Calu3 (cell line): ENCODE measurements around the gene RERG. TPM values are rescaled to one million over a fixed set of nuclear protein-coding genes. Genes with fewer than 3 reads are reported as not detected.

ENCODE experiments used
- BruUV-seq: library from RNA; stranded (reverse); fragments of 400-500 nt; replicated peaks from 2 replicates; lab custom pipeline; 2021; lab: Mats Ljungman, UMichigan
- CTCF ChIA-PET: fragments of 300-600 bp; sonication (Branson Sonifier 250); formaldehyde crosslinking; loops from one replicate; lab custom pipeline; 2022; ENCODE audit warnings: antibody characterized with exemption; lab: Charles Lee
- DNase-seq: peaks from one replicate; pipeline ENCODE4 v3.0.0; 2022
- H3K27ac Mint-ChIP-seq: one replicate; pipeline ENCODE4 v1.8.0; 2022; ENCODE audit warnings: mixed read lengths; ENCODE audit not compliant: unreplicated experiment
- H3K27me3 Mint-ChIP-seq: one replicate; pipeline ENCODE4 v1.8.0; 2022; ENCODE audit warnings: mixed read lengths; ENCODE audit not compliant: unreplicated experiment
- H3K36me3 Mint-ChIP-seq: one replicate; pipeline ENCODE4 v1.8.0; 2022; ENCODE audit warnings: mild to moderate bottlenecking, moderate library complexity, mixed read lengths; ENCODE audit not compliant: insufficient read depth, unreplicated experiment
- H3K4me1 Mint-ChIP-seq: one replicate; pipeline ENCODE4 v1.8.0; 2022; ENCODE audit warnings: mild to moderate bottlenecking, low read depth, mixed read lengths; ENCODE audit not compliant: unreplicated experiment
- H3K4me3 Mint-ChIP-seq: one replicate; pipeline ENCODE4 v1.8.0; 2022; ENCODE audit warnings: mild to moderate bottlenecking, low read depth, moderate library complexity, mixed read lengths; ENCODE audit not compliant: unreplicated experiment
- H3K9me3 Mint-ChIP-seq: one replicate; pipeline ENCODE4 v1.8.0; 2022; ENCODE audit warnings: low read depth, mixed read lengths; ENCODE audit not compliant: unreplicated experiment
- intact Hi-C: fragments of 100-400 bp; cut with micrococcal nuclease; formaldehyde crosslinking; loops from one replicate; pipeline ENCODE4 v1.10.0; 2022; ENCODE audit not compliant: unreplicated experiment
- total RNA-seq: library from RNA; stranded (reverse); gene quantifications from 2 replicates; pipeline ENCODE4 v1.2.3, GENCODE V29; 2022
- TF ChIP-seq, protein P1 (sequence below): fragments of 200-600 bp; IDR thresholded peaks from one replicate; pipeline ENCODE4 v1.8.0; 2022; ENCODE audit warnings: antibody characterized with exemption; ENCODE audit not compliant: unreplicated experiment

RERG gene
- total RNA-seq, 1 experiment from 2014 or later: 6.0 TPM

DNA sequence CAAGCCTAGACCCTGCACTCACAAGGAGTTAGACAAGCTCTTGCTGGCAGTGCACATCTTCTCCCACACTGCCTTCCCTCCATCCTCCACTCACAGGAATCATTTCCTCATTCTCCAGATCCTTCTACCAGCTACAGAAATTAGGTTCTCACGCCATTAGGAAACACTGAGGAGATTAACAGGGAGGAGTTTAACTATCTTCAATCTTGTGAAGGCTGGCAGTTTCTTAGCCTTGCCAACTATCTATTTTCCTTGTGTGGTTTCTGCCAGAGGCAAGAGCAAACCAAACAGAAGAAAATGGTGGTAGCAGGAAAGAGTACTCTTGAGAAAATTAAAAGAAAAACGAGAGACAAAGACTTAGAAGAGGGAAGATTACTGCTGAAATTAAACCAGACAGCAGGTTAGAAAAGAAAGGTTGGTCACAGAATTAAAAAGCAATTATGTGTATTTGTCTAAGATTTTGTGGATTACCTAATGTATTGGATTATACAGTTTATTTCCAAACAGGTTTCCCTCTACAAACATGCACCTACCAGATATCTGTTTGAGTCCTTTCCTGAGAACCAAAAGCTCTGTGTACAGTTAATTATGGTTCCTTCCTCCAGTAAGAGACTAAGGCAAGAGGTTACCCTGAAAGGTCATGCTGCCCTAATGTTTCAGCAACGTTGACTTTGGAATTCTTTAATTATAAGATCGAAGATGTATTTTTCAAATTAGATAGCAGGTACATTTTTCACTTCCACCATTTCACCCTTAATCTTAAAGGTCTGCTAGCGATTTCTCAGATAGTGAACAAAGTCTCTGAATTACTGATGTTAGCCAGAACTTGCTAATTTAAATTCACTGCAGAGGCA lies 5.0 kb downstream of the RERG start:
- no TSS peak for BruUV-seq
- Mint-ChIP-seq H3K36me3 (peaks cover 6% of the 10 kb centered on the region), H3K4me3 (no peak overlapping the region), H3K4me1 (peaks cover 15% of the 10 kb centered on the region), H3K27me3 (no peaks in the 10 kb centered on the region), H3K27ac (no peak overlapping the region), H3K9me3 (no peaks in the 10 kb centered on the region)
- intact Hi-C loops: no loop called here
- TF ChIP-seq, protein P1, sequence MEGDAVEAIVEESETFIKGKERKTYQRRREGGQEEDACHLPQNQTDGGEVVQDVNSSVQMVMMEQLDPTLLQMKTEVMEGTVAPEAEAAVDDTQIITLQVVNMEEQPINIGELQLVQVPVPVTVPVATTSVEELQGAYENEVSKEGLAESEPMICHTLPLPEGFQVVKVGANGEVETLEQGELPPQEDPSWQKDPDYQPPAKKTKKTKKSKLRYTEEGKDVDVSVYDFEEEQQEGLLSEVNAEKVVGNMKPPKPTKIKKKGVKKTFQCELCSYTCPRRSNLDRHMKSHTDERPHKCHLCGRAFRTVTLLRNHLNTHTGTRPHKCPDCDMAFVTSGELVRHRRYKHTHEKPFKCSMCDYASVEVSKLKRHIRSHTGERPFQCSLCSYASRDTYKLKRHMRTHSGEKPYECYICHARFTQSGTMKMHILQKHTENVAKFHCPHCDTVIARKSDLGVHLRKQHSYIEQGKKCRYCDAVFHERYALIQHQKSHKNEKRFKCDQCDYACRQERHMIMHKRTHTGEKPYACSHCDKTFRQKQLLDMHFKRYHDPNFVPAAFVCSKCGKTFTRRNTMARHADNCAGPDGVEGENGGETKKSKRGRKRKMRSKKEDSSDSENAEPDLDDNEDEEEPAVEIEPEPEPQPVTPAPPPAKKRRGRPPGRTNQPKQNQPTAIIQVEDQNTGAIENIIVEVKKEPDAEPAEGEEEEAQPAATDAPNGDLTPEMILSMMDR: no peak
- CTCF ChIA-PET: no interaction called here
- DNase-seq: no peak

DNA sequence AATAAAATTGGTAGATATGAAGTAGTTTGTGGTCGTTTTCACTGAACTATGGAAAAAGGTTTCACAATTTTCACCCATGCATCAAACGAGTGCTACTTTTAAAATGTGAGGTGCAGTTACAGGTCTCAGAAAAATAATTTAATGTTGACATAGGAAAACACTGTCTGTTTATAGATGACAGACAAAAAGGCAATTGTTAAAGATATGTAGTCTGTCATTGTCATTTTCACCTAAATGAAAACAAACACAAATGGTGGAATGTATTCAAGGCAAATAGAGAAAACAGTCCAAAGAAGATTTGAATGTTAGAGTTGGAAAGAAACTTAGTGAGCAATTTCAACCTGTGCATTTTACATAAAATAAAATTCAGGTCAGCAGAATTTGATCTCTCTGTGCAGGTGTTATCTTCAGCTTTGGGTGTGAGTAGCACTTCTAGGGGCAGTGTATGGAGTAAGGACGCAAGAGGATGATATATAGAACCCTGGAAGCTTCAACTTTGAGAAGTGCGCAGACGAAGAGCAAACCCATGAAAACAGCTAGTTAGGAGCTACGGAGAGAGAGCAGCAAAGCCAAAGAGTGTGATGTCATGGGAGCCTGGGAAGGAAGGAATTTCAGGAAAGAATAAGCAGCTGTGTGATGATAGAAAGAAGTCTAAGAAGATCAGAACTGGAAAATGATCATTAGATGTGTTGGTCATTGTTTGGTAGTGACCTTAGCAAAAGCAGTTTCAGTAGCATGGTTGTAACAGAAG lies 6.2 kb downstream of the RERG start:
- TF ChIP-seq, protein P1: no peak
- intact Hi-C loops: no loop called here
- DNase-seq: no peak
- no peak overlapping the region for H3K27ac Mint-ChIP-seq
- BruUV-seq: no TSS peak
- no peak overlapping the region for H3K4me3 Mint-ChIP-seq
- H3K9me3 Mint-ChIP-seq: no peaks in the 10 kb centered on the region
- H3K4me1 Mint-ChIP-seq: peaks cover 6% of the 10 kb centered on the region
- CTCF ChIA-PET: no interaction called here
- H3K36me3 Mint-ChIP-seq: no peaks in the 10 kb centered on the region
- H3K27me3 Mint-ChIP-seq: no peaks in the 10 kb centered on the region

DNA sequence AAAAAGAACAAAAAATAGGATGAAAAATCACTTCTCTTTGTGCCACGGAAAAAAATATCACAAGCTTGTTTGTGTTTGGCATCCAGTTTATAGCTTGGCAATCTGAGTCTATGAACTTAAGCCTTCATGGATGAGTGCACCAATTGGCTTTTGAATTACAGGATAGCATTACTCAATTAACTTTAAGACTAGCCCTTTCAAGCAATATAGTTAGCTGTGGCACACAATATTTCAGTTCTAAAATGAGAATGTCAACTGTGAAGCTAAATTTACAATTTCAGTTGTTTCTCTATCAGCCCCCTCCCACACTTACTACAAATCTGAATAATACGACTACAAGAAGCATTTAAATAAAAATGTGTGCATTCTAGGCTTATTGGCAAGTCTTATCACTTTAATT lies 8.3 kb downstream of the RERG start:
- DNase-seq: no peak
- Mint-ChIP-seq H3K4me3 (no peak overlapping the region), H3K9me3 (no peaks in the 10 kb centered on the region), H3K27me3 (no peaks in the 10 kb centered on the region), H3K36me3 (no peaks in the 10 kb centered on the region), H3K4me1 (peaks cover 6% of the 10 kb centered on the region), H3K27ac (no peak overlapping the region)
- TF ChIP-seq, protein P1: no peak
- intact Hi-C loops: loop anchor here (2.0 kb wide), 1 partner anchor 36 kb away; no protein-coding TSS in a partner anchor
- CTCF ChIA-PET: interaction anchor here (1.8 kb wide), 1 partner anchor 63 kb away, joined by 4 read pairs; no protein-coding TSS in a partner anchor
- no TSS peak for BruUV-seq

DNA sequence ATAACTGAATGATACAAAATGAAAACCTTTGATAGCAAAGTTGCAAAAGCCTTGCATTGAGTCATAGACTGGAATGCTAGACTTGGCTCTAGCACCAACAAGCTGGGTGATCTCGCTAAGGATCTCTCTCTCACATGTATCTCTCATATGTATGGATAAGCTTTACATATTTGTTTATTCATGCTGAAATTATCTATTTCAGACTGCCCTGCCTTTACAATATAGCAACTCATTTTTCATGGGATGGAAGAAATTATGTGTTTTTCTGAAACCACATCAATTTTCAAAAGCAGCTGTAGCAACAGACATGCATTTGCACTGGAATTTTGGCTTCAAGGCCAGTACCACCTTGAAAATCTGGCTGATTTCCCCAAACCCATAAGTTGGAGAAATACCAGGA lies 11.4 kb downstream of the RERG start:
- intact Hi-C loops: no loop called here
- CTCF ChIA-PET: interaction anchor here (0.9 to 1.4 kb wide), 3 partner anchors 11 to 54 kb away, joined by 3 read pairs; partner anchors contain the start of gene RERG
- Mint-ChIP-seq H3K27me3 (no peaks in the 10 kb centered on the region), H3K36me3 (no peaks in the 10 kb centered on the region), H3K4me3 (no peak overlapping the region), H3K9me3 (peaks cover under 1% of the 10 kb centered on the region), H3K4me1 (no peaks in the 10 kb centered on the region), H3K27ac (no peak overlapping the region)
- DNase-seq: no peak
- no TSS peak for BruUV-seq
- TF ChIP-seq, protein P1: no peak
